Mammary epithelial cell (primary cell): ENCODE data around the gene ADGRG1.

ENCODE experiments used
- CTCF ChIP-seq, 2 donors: IDR thresholded peaks in 1 of 2; conservative IDR thresholded peaks in 1 of 2; 2 replicates each; pipeline ENCODE4 v1.5.1; 2011 to 2012; ENCODE audit warnings: inconsistent platforms in 2 of 2, low read length in 2 of 2, mild to moderate bottlenecking in 2 of 2, control low read depth in 1 of 2, low read depth in 1 of 2; ENCODE audit not compliant: insufficient read depth in 1 of 2; ENCODE audit errors: extremely low read depth in 1 of 2
- EZH2 ChIP-seq: IDR thresholded peaks from 2 replicates; pipeline ENCODE4 v1.6.1; 2012; ENCODE audit warnings: low read length, inconsistent platforms, borderline replicate concordance

- TF ChIP-seq CTCF (conservative IDR thresholded peaks at IDR 0.05 in 1 of 2, IDR thresholded peaks at IDR 0.05 in 1 of 2; ENCODE audit: extremely low read depth in 1 of 2, insufficient read depth in 1 of 2, low read depth in 1 of 2, low read length in 2 of 2) (no peak), EZH2 (no peak)
Observed at GRCh38 chr16:57593990-57594389, 34.4 kb upstream of the ADGRG1 start.
